ENCODE results near the gene CEP83. TPM values are rescaled to one million over a fixed set of nuclear protein-coding genes. Genes with fewer than 3 reads are reported as not detected.

CEP83 gene
- total RNA-seq, 4 donors from 2014 or later: 19.0 to 34.5 (median 24.4) TPM

- Histone ChIP-seq H3K36me3 (peaks cover 0 to 43% (median 0%) of the 10 kb centered on the region in 3 donors), H3K4me3 (no peak overlapping the region), H3K27me3 (no peaks in the 10 kb centered on the region), H3K4me1 (no peaks in the 10 kb centered on the region), H3K27ac (no peak overlapping the region), H3K9me3 (no peaks in the 10 kb centered on the region)
- 89 to 96% methylated on average over 1 of the region's 1 CpG for WGBS, 2 donors
- TF ChIP-seq CTCF (IDR thresholded peaks at IDR 0.05): no peak
- no peak for TF ChIP-seq EP300 (IDR thresholded peaks at IDR 0.05)
- no peak for TF ChIP-seq POLR2A (IDR thresholded peaks at IDR 0.05)
- no peak for DNase-seq (ENCODE audit: low spot score in 2 of 2)
Measured at GRCh38 chr12:94299846-94300245, 159.8 kb downstream of the CEP83 start.

GRCh38 chr12:94297876-94298505, 161.7 kb downstream of the CEP83 start:
- H3K27ac ChIP-seq: no peak overlapping the region
- no peaks in the 10 kb centered on the region for H3K27me3 ChIP-seq
- no peaks in the 10 kb centered on the region for H3K4me1 ChIP-seq
- no peak for DNase-seq (ENCODE audit: low spot score in 2 of 2)
- no peak overlapping the region for H3K4me3 ChIP-seq
- WGBS, 2 donors: 92 to 98% methylated on average over 2 of the region's 2 CpGs
- peaks cover 0 to 49% (median 0%) of the 10 kb centered on the region in 3 donors for H3K36me3 ChIP-seq
- H3K9me3 ChIP-seq: no peaks in the 10 kb centered on the region
- TF ChIP-seq CTCF (IDR thresholded peaks at IDR 0.05): no peak
- no peak for TF ChIP-seq EP300 (IDR thresholded peaks at IDR 0.05)
- TF ChIP-seq POLR2A (IDR thresholded peaks at IDR 0.05): no peak

GRCh38 chr12:94297096-94297699, 162.5 kb downstream of the CEP83 start:
- TF ChIP-seq CTCF (IDR thresholded peaks at IDR 0.05) (no peak), EP300 (IDR thresholded peaks at IDR 0.05) (no peak), POLR2A (IDR thresholded peaks at IDR 0.05) (no peak)
- DNase-seq (ENCODE audit: low spot score in 2 of 2): no peak
- Histone ChIP-seq H3K27ac (no peak overlapping the region), H3K27me3 (no peaks in the 10 kb centered on the region), H3K4me3 (no peak overlapping the region), H3K4me1 (no peaks in the 10 kb centered on the region), H3K36me3 (peaks cover 0 to 48% (median 0%) of the 10 kb centered on the region in 3 donors), H3K9me3 (no peaks in the 10 kb centered on the region)
- WGBS, 2 donors: 88 to 90% methylated on average over 6 of the region's 6 CpGs

GRCh38 chr12:94290353-94290752, 169.3 kb downstream of the CEP83 start:
- WGBS, 2 donors: 34 to 40% methylated on average over 4 of the region's 4 CpGs
- peaks cover 0 to 14% (median 0%) of the 10 kb centered on the region in 3 donors for H3K36me3 ChIP-seq
- H3K9me3 ChIP-seq: no peaks in the 10 kb centered on the region
- TF ChIP-seq EP300 (IDR thresholded peaks at IDR 0.05): no peak
- no peak for TF ChIP-seq CTCF (IDR thresholded peaks at IDR 0.05)
- TF ChIP-seq POLR2A (IDR thresholded peaks at IDR 0.05): no peak
- H3K4me3 ChIP-seq: no peak overlapping the region
- peaks cover 0 to 22% (median 6%) of the 10 kb centered on the region in 4 donors for H3K4me1 ChIP-seq
- H3K27me3 ChIP-seq: no peaks in the 10 kb centered on the region
- no peak for DNase-seq (ENCODE audit: low spot score in 2 of 2)
- H3K27ac ChIP-seq: peak overlapping the region in 3 of 4 donors; percentile 32 to 82 (median 73)
